Activated CD8-positive, alpha-beta memory T cell treated with anti-CD3 and anti-CD28 coated beads for 36 hours (primary cell): Measurements from ENCODE around the gene GRAMD1B. TPM values are rescaled to one million over a fixed set of nuclear protein-coding genes. Genes with fewer than 3 reads are reported as not detected.

Source experiments
- CTCF ChIA-PET: fragments of 350-600 bp; sonication (Branson Sonifier 250); formaldehyde crosslinking; loops from one replicate; lab custom pipeline; 2021; ENCODE audit warnings: antibody characterized with exemption; lab: Charles Lee
- POLR2A ChIA-PET: fragments of 350-600 bp; sonication (Branson Sonifier 250); formaldehyde crosslinking; loops from one replicate; lab custom pipeline; 2021; ENCODE audit warnings: antibody characterized with exemption; lab: Charles Lee
- total RNA-seq, 2 experiments: library from RNA; stranded (reverse); gene quantifications; one replicate each; pipeline ENCODE4 v1.2.3, GENCODE V29; 2021

The GRAMD1B gene
- total RNA-seq, 2 experiments from 2014 or later, result 39.4 to 42.0 TPM

DNA sequence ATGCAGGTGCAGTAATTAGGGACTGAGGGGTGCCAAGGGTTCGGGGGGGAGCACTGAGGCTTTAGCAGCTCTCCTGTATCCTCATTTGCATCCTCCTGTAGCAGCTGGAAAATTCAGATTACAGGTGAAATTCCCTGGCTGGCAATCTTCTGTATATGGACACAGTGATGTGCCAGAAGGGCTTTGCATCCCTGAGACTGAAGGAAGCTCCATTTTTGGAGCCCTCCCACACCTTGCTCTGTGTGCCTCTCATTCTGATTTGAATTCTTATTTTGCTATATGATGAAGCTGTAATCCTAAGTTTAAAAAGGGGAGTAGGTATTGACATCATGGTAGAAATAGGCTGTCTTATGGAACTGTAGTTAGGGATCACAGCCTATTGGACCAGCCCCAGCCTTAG, 177.7 kb downstream of the GRAMD1B start:
- CTCF ChIA-PET, result no interaction called here

GRCh38 chr11:123608371-123608770, 178.3 kb downstream of the GRAMD1B start:
- ChIA-PET POLR2A (interaction anchor here (0.6 kb wide), 1 partner anchor 269 kb away, joined by 3 read pairs; no protein-coding TSS in a partner anchor), CTCF (no interaction called here)

More for the DNA sequence above, 177.7 kb downstream of the GRAMD1B start:
- POLR2A ChIA-PET, result no interaction called here

DNA sequence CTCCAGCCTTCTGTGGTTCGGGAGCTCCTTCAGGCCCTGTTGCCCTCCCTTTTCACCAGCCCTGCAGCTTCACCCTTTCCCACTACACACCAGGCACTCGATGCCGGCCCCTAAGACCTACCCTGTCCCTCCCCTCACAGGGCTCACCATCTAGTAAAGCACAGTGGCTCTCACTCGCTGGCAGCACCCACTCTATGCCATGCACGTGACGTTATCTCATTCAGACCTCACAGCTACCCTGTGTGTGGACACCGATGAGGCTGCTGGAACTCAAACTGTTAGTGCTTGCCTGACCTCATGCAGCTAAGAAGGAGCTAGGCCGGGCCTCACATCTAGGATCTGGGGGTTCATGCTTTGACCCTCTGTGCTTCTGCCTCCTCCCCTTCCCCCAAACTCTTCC, 178.9 kb downstream of the GRAMD1B start:
- ChIA-PET POLR2A (interaction anchor here (0.6 kb wide), 1 partner anchor 269 kb away, joined by 3 read pairs; no protein-coding TSS in a partner anchor), CTCF (no interaction called here)

DNA sequence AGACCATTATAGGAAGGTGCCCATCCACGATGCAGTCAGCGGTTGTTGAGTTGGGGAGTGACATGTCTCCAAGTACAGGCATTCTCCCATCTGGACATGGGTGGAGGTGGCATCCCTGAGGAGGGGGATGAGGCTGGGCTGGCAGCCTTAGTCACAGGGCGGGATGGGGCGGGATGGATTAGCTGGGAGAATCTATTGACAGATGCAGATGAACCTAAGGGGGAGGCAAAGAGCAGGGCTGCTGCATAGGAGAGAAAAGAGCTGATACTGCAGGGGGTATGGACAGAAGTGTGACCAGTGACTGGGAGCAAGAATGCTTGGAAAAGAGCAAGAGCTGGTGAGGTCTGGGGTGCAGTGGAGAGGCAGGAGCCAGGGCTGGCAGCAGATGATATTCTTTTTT, 181.6 kb downstream of the GRAMD1B start:
- ChIA-PET CTCF (no interaction called here), POLR2A (no interaction called here)

GRCh38 chr11:123616505-123617198, 186.6 kb downstream of the GRAMD1B start:
- CTCF ChIA-PET, result interaction anchor here (0.6 kb wide), 1 partner anchor 35 kb away, joined by 3 read pairs; no protein-coding TSS in a partner anchor

DNA sequence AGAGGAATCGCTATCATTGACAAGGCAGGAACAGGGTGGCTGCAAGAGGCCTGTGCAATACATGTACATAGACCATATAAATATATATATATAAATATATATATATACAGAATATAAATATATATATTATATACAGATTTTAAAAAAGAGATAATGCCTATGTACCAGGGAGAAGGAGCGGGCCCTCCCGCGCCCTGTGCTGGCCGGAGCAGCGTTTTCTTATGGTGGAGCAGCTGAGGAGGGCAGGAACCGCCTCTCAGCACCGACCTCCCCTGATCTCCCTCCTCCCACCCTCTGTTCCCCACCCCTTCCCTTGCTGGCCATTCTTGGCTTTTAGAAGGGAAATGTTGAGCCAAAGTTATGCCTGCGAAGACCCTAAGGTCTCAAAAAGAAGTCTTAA, 192.5 kb downstream of the GRAMD1B start:
- ChIA-PET CTCF (no interaction called here), POLR2A (no interaction called here)

More at GRCh38 chr11:123616505-123617198, 186.6 kb downstream of the GRAMD1B start:
- POLR2A ChIA-PET, result no interaction called here

GRCh38 chr11:123624974-123625373, 194.9 kb downstream of the GRAMD1B start:
- POLR2A ChIA-PET, result no interaction called here
- CTCF ChIA-PET, result no interaction called here

GRCh38 chr11:123628936-123629683, 199.0 kb downstream of the GRAMD1B start:
- ChIA-PET POLR2A (no interaction called here), CTCF (no interaction called here)

GRCh38 chr11:123630126-123630608, 200.1 kb downstream of the GRAMD1B start:
- ChIA-PET CTCF (no interaction called here), POLR2A (no interaction called here)

- ChIA-PET CTCF (interaction anchor here (1.3 to 2.7 kb wide), 2 partner anchors 68 to 71 kb away, joined by 6 to 13 read pairs; no protein-coding TSS in a partner anchor), POLR2A (no interaction called here)
Observed at GRCh38 chr11:123640029-123640428, 210.0 kb downstream of the GRAMD1B start.

- CTCF ChIA-PET, result interaction anchor here (1.0 to 2.7 kb wide), 4 partner anchors 17 to 70 kb away, joined by 3 to 13 read pairs (median 4); no protein-coding TSS in a partner anchor
- POLR2A ChIA-PET, result no interaction called here
Observed at GRCh38 chr11:123640677-123641494, 210.8 kb downstream of the GRAMD1B start.

- CTCF ChIA-PET, result interaction anchor here (1.0 to 2.7 kb wide), 3 partner anchors 16 to 69 kb away, joined by 3 to 13 read pairs (median 3); no protein-coding TSS in a partner anchor
- POLR2A ChIA-PET, result no interaction called here
Observed at GRCh38 chr11:123641495-123641840, 211.4 kb downstream of the GRAMD1B start.

DNA sequence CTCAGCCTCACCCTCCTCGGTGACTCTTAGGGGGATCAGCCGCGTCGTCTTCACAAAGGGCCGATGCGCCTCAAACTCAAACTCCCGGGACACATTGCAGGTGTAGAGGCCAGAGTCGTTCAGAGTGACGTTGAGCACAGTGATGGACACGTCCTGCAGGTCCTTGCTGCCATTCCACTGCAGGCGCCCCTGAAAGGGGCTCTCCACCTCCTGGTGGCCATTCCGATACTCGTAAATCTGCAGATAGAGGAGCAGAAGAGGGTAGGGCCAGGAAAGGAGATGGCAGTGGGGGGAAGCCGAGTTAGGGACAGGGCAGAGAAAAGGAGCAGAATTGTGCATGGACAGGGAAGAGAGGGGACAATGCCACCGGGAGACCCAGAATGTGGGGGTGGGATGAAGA, 212.4 kb downstream of the GRAMD1B start:
- CTCF ChIA-PET, result interaction anchor here (1.2 kb wide), 1 partner anchor 68 kb away, joined by 3 read pairs; no protein-coding TSS in a partner anchor
- POLR2A ChIA-PET, result no interaction called here

DNA sequence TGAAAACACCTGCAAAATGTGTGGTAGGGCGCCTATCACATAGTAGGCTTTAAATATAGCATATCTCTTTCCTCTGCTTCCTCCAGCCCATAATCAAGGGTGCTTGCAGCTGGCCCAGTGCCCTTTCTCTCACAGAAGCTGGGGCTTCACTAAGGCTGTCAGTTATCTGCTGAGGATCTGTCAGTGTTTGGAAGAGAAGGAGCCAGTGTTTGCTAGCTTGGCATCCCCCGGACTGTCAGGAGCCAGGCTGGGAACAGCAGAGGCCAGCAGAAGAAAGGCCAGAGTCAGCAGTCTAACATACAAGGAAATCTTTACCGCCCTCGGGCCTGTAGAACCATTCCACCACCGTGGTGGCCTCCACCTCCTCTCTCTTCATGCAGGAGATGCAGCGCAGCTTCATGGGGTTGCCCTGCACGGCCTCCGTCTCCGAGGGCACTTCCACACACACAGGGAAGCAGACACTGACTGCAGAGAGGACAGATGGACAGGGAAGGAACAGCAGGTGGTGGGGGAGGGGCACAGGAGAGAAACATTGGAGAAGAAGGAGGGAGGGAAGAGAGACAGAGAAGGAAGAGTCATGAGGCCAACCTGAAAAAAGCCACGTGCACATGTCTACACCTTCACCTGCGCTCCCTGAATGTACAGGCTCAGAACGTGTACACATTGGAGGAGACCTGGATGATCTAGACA, 215.4 kb downstream of the GRAMD1B start:
- CTCF ChIA-PET, result no interaction called here
- POLR2A ChIA-PET, result no interaction called here

DNA sequence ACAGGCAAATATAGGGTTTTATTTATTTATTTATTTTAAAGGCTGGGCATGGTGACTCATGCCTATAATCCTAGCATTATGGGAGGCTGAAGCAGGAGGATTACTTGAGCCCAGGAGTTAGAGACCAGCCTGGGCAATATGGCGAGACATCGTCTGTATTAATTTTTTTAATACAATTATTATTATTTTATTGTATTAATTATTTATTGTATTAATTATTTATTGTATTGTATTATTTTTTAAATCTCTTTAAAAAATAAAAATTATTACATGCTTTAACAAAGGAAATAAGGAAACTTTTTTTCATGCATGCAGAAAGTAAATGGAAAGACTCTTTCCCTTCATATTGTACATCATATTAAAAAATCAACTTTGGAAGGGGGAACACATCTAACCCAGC, 220.8 kb downstream of the GRAMD1B start:
- ChIA-PET CTCF (interaction anchor here (1.1 kb wide), 1 partner anchor 57 kb away, joined by 5 read pairs; no protein-coding TSS in a partner anchor), POLR2A (no interaction called here)

- ChIA-PET POLR2A (no interaction called here), CTCF (no interaction called here)
Observed at GRCh38 chr11:123652599-123652998, 222.5 kb downstream of the GRAMD1B start.

DNA sequence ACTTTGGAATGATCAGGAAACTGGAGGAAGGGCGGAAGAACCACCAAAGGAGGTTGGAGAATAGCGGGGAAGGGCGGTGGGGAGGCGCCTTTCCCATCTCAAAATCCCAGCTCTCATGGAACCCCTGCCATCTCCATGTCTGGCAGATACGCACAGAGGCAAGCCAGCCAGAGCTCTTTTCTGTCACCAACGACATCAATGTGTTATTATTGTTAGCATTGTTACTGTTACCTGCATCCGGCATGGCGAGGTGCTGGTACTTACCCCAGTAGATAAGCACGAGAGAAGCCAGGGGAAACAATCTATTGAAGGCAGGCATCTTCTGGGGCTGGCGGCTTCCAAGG, 223.4 kb downstream of the GRAMD1B start:
- ChIA-PET POLR2A (no interaction called here), CTCF (no interaction called here)

GRCh38 chr11:123653827-123654565, 223.9 kb downstream of the GRAMD1B start:
- POLR2A ChIA-PET, result no interaction called here
- CTCF ChIA-PET, result interaction anchor here (1.0 kb wide), 1 partner anchor 247 kb away, joined by 3 read pairs; no protein-coding TSS in a partner anchor
